Measurements from ENCODE around the gene NUBP1. TPM values are rescaled to one million over a fixed set of nuclear protein-coding genes. Genes with fewer than 3 reads are reported as not detected.

NUBP1 gene
- total RNA-seq, 2 experiments from 2014 or later, result 19.3 to 20.1 TPM

GRCh38 chr16:10808850-10809249, 65.2 kb downstream of the NUBP1 start:
- POLR2A ChIA-PET, result no interaction called here
- no peak for TF ChIP-seq CTCF (IDR thresholded peaks at IDR 0.05)
- no peaks in the 10 kb centered on the region for H3K9me3 Mint-ChIP-seq

DNA sequence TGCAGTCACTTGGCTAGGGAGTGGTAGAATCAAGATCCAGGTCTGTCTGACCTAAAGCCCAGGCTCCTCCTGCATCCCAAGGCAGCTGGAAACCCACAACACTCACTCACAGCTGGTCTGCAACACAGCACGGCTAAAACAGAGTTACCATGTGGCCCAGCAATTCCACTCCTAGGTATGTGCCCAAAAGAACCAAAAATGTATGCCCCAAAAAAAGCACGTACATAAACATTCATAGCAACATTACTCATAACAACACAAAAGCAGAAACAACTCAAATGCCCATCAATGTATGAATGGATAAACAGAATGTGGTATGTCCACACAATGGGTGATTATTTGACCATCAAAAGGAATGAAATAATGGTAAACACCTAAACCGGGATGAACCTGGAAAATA, 66.1 kb downstream of the NUBP1 start:
- Histone ChIP-seq H3K27ac (ENCODE audit: low read depth in 1 of 2, low read length in 2 of 2) (no peak overlapping the region), H3K27me3 (ENCODE audit: control insufficient read depth in 1 of 2, insufficient read depth in 2 of 2, low read length in 2 of 2) (no peaks in the 10 kb centered on the region), H3K36me3 (ENCODE audit: insufficient read depth, low read length) (no peaks in the 10 kb centered on the region), H3K4me1 (ENCODE audit: insufficient read depth, low read length) (no peaks in the 10 kb centered on the region), H3K9me3 (ENCODE audit: control insufficient read depth in 1 of 2, insufficient read depth in 1 of 2, low read length in 2 of 2) (peaks cover 0 to 7% of the 10 kb centered on the region in 2 experiments), H3K4me3 (ENCODE audit: low read length) (no peak overlapping the region)
- ATAC-seq (ENCODE audit: poor library complexity) (no peak), DNase-seq (no peak)
- TF ChIP-seq CTCF (IDR thresholded peaks at IDR 0.05), result no peak
- no peaks in the 10 kb centered on the region for H3K36me3 Mint-ChIP-seq (ENCODE audit: low read depth)
- H3K4me3 Mint-ChIP-seq, result no peak overlapping the region
- no peak overlapping the region for H3K27ac Mint-ChIP-seq
- intact Hi-C loops (cut with DNase I, micrococcal nuclease), result no loop called here
- POLR2A ChIA-PET, result no interaction called here
- CTCF ChIA-PET, result no interaction called here
- H3K27me3 Mint-ChIP-seq, result peaks cover 11% of the 10 kb centered on the region
- H3K9me3 Mint-ChIP-seq, result no peaks in the 10 kb centered on the region
- no peaks in the 10 kb centered on the region for H3K4me1 Mint-ChIP-seq (ENCODE audit: low read depth)

More at GRCh38 chr16:10808850-10809249, 65.2 kb downstream of the NUBP1 start:
- no peaks in the 10 kb centered on the region for H3K36me3 ChIP-seq (ENCODE audit: insufficient read depth, low read length)
- intact Hi-C loops (cut with DNase I, micrococcal nuclease), result no loop called here
- Mint-ChIP-seq H3K27ac (no peak overlapping the region), H3K27me3 (peaks cover 5% of the 10 kb centered on the region), H3K36me3 (ENCODE audit: low read depth) (no peaks in the 10 kb centered on the region), H3K4me1 (ENCODE audit: low read depth) (no peaks in the 10 kb centered on the region), H3K4me3 (no peak overlapping the region)
- no peak overlapping the region for H3K4me3 ChIP-seq (ENCODE audit: low read length)
- CTCF ChIA-PET, result no interaction called here
- no peak overlapping the region for H3K27ac ChIP-seq (ENCODE audit: low read depth in 1 of 2, low read length in 2 of 2)
- DNase-seq, result no peak
- H3K27me3 ChIP-seq (ENCODE audit: control insufficient read depth in 1 of 2, insufficient read depth in 2 of 2, low read length in 2 of 2), result no peaks in the 10 kb centered on the region
- H3K9me3 ChIP-seq (ENCODE audit: control insufficient read depth in 1 of 2, insufficient read depth in 1 of 2, low read length in 2 of 2), result peaks cover 0 to 7% of the 10 kb centered on the region in 2 experiments
- no peaks in the 10 kb centered on the region for H3K4me1 ChIP-seq (ENCODE audit: insufficient read depth, low read length)
- no peak for ATAC-seq (ENCODE audit: poor library complexity)

DNA sequence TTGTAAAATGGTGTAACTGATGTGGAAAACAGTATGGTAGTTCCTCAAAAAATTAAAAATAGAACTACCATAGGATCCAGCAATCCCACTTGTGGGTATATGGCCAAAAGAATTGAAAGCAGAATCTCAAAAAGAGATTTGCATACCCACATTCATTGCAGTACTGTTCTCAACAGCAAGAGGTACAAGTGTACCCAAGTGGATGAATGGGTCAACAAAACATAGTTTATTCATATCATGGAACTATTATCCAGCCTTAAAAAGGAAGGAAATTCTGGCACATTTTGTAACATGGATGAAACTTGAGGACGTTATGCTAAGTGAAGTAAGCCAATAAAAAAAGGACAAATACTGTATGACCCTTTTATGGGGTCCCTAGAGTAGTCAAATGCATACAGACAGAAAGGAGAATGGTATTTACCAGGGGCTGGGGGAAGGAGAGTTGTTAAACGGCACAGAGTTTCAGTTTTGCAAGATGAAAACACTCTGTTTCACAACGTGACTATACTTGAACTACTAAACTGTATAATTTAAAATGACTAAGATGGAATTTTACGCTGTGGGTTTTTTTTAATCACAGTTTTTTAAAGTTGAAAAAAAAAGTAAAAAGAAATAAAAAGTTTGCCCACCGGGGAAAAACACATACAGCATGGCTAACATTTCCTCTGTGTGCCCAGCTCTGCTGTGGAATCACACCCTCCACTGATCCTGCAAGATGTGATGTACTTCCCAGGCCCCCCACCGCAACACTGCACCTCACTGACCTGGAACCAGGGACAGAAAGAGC, 68.9 kb downstream of the NUBP1 start:
- Histone ChIP-seq H3K4me1 (ENCODE audit: insufficient read depth, low read length) (no peaks in the 10 kb centered on the region), H3K27me3 (ENCODE audit: control insufficient read depth in 1 of 2, insufficient read depth in 2 of 2, low read length in 2 of 2) (peaks cover 0 to 2% of the 10 kb centered on the region in 2 experiments), H3K9me3 (ENCODE audit: control insufficient read depth in 1 of 2, insufficient read depth in 1 of 2, low read length in 2 of 2) (peaks cover 0 to 7% of the 10 kb centered on the region in 2 experiments), H3K4me3 (ENCODE audit: low read length) (no peak overlapping the region), H3K27ac (ENCODE audit: low read depth in 1 of 2, low read length in 2 of 2) (no peak overlapping the region), H3K36me3 (ENCODE audit: insufficient read depth, low read length) (no peaks in the 10 kb centered on the region)
- TF ChIP-seq CTCF (IDR thresholded peaks at IDR 0.05), result no peak
- DNase-seq, result no peak
- ChIA-PET CTCF (no interaction called here), POLR2A (no interaction called here)
- no peaks in the 10 kb centered on the region for H3K9me3 Mint-ChIP-seq
- H3K36me3 Mint-ChIP-seq (ENCODE audit: low read depth), result no peaks in the 10 kb centered on the region
- intact Hi-C loops (cut with DNase I, micrococcal nuclease), result no loop called here
- no peak for ATAC-seq (ENCODE audit: poor library complexity)
- no peak overlapping the region for H3K27ac Mint-ChIP-seq
- peaks cover 9% of the 10 kb centered on the region for H3K27me3 Mint-ChIP-seq
- H3K4me1 Mint-ChIP-seq (ENCODE audit: low read depth), result no peaks in the 10 kb centered on the region
- no peak overlapping the region for H3K4me3 Mint-ChIP-seq
